ENCODE results near the gene SOS1. TPM values are rescaled to one million over a fixed set of nuclear protein-coding genes. Genes with fewer than 3 reads are reported as not detected.

Gene SOS1
- total and polyA plus RNA-seq, 2 donors (not counting 3 experiments of a cell fraction or from before 2014, with no cell fraction given), result 22.2 to 32.5 TPM

GRCh38 chr2:39061280-39061679 lies 59.6 kb downstream of the SOS1 start:
- Histone ChIP-seq H3K9me3 (replicated peaks; ENCODE audit: control insufficient read depth, insufficient read depth, low read length) (no peaks in the 10 kb centered on the region), H2AFZ (ENCODE audit: low read depth, low read length) (no peak overlapping the region), H3K4me1 (ENCODE audit: control insufficient read depth, extremely low read depth, insufficient read depth, low read length) (no peaks in the 10 kb centered on the region), H4K20me1 (replicated peaks; ENCODE audit: control insufficient read depth, extremely low read depth, insufficient read depth, low read length) (no peaks in the 10 kb centered on the region), H3K79me2 (ENCODE audit: control insufficient read depth, insufficient read depth, low read length) (peaks cover 2% of the 10 kb centered on the region), H3K4me2 (ENCODE audit: insufficient read depth, low read length) (no peak overlapping the region), H3K9ac (replicated peaks; ENCODE audit: extremely low read depth, insufficient read depth, low read length) (no peak overlapping the region), H3K27ac (ENCODE audit: insufficient read depth, low read depth, low read length) (no peak overlapping the region), H3K9me1 (replicated peaks; ENCODE audit: control insufficient read depth, extremely low read depth, insufficient read depth, low read length) (no peaks in the 10 kb centered on the region), H3K27me3 (ENCODE audit: control insufficient read depth in 2 of 2, insufficient read depth in 2 of 2, low read length in 2 of 2) (no peaks in the 10 kb centered on the region), H3K36me3 (ENCODE audit: control insufficient read depth in 2 of 2, extremely low read depth in 1 of 2, insufficient read depth in 2 of 2, low read length in 2 of 2) (peaks cover 2 to 3% of the 10 kb centered on the region in 2 experiments), H3K4me3 (replicated peaks in 1 of 3; ENCODE audit: insufficient read depth in 1 of 3, low read depth in 1 of 3, low read length in 3 of 3) (no peak overlapping the region)
- POLR2A ChIA-PET, result interaction anchor here (0.7 kb wide), 1 partner anchor 363 kb away, joined by 8 read pairs; no protein-coding TSS in a partner anchor
- dilution Hi-C loops (cut with MboI; ENCODE audit: extremely low pct_ligation_motif_present, low sequenced_read_pairs), result loop anchor here (25.0 kb wide), 1 partner anchor 176 kb away; the partner anchor contains the start of gene CDKL4
- no peak for FAIRE-seq
- CTCF ChIA-PET, result interaction anchor here (1.0 to 11.5 kb wide), 7 partner anchors 36 to 376 kb away, joined by 3 to 232 read pairs (median 4); partner anchors contain the start of genes MAP4K3 and SOS1
- intact Hi-C loops (cut with micrococcal nuclease), result loop anchor here (2.0 to 10.0 kb wide), 2 partner anchors 114 to 674 kb away; no protein-coding TSS in a partner anchor
- BruUV-seq (replicated peaks), result no TSS peak
- TF ChIP-seq POLR2A (IDR thresholded peaks at IDR 0.05; ENCODE audit: low read depth, low read length), result no peak
- no peak for TF ChIP-seq FOS (IDR thresholded peaks at IDR 0.05; ENCODE audit: borderline replicate concordance, insufficient read depth, low read length)
- no peak for TF ChIP-seq CTCF (IDR thresholded peaks at IDR 0.05; ENCODE audit: extremely low read depth in 1 of 2, insufficient read depth in 1 of 2, low read depth in 1 of 2, low read length in 2 of 2)
- TF ChIP-seq JUN (IDR thresholded peaks at IDR 0.05; ENCODE audit: borderline replicate concordance, insufficient read depth, insufficient read length, low read depth), result no peak
- TF ChIP-seq GATA2 (IDR thresholded peaks at IDR 0.05; ENCODE audit: insufficient read depth, insufficient read length, low read depth, low read length), result no peak
- no peak for TF ChIP-seq EZH2 (IDR thresholded peaks at IDR 0.05; ENCODE audit: borderline replicate concordance, low read depth, low read length, severe bottlenecking)
- TF ChIP-seq POLR2AphosphoS5 (IDR thresholded peaks at IDR 0.05; ENCODE audit: insufficient read depth, low read depth, low read length), result no peak
- TF ChIP-seq MYC (IDR thresholded peaks at IDR 0.05; ENCODE audit: low read depth, low read length), result no peak
- TF ChIP-seq MAX (IDR thresholded peaks at IDR 0.05; ENCODE audit: insufficient read depth, insufficient read length), result no peak
- no peak for DNase-seq (ENCODE audit: low read depth, low spot score)
